Measurements from ENCODE around the gene FBXW7. TPM values are rescaled to one million over a fixed set of nuclear protein-coding genes. Genes with fewer than 3 reads are reported as not detected.
"Not testable (repeated sequence)": the region's sequence is repeated elsewhere in the genome, so short reads cannot be mapped to it uniquely, and the experiment has no call there.

FBXW7 gene
- total RNA-seq, 3 donors from 2014 or later (not counting 1 experiment from before 2014, with no cell fraction given) = 172 to 202 (median 175) TPM

- Histone ChIP-seq H3K4me1 (ENCODE audit: control insufficient read depth, insufficient read depth, low read length) (peaks cover 7% of the 10 kb centered on the region), H3K36me3 (ENCODE audit: control insufficient read depth, insufficient read depth, low read length) (no peaks in the 10 kb centered on the region), H3K27me3 (ENCODE audit: control insufficient read depth, insufficient read depth, low read length) (no peaks in the 10 kb centered on the region), H3K9me3 (ENCODE audit: control insufficient read depth, insufficient read depth, low read length) (no peaks in the 10 kb centered on the region), H3K27ac (ENCODE audit: low read length) (no peak overlapping the region), H3K4me3 (ENCODE audit: low read length) (no peak overlapping the region)
- DNase-seq = no peak
- Mint-ChIP-seq H3K4me3 (no peak overlapping the region), H3K36me3 (no peaks in the 10 kb centered on the region), H3K27me3 (ENCODE audit: low read depth in 2 of 2) (no peaks in the 10 kb centered on the region), H3K9me3 (no peaks in the 10 kb centered on the region), H3K4me1 (peaks cover 10 to 23% of the 10 kb centered on the region in 2 donors), H3K27ac (no peak overlapping the region)
- intact Hi-C loops (cut with micrococcal nuclease) = no loop called here
- ATAC-seq = no peak
- 82% methylated on average over 3 of the region's 3 CpGs for WGBS (ENCODE audit: insufficient coverage)
- TF ChIP-seq, protein P1, sequence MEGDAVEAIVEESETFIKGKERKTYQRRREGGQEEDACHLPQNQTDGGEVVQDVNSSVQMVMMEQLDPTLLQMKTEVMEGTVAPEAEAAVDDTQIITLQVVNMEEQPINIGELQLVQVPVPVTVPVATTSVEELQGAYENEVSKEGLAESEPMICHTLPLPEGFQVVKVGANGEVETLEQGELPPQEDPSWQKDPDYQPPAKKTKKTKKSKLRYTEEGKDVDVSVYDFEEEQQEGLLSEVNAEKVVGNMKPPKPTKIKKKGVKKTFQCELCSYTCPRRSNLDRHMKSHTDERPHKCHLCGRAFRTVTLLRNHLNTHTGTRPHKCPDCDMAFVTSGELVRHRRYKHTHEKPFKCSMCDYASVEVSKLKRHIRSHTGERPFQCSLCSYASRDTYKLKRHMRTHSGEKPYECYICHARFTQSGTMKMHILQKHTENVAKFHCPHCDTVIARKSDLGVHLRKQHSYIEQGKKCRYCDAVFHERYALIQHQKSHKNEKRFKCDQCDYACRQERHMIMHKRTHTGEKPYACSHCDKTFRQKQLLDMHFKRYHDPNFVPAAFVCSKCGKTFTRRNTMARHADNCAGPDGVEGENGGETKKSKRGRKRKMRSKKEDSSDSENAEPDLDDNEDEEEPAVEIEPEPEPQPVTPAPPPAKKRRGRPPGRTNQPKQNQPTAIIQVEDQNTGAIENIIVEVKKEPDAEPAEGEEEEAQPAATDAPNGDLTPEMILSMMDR (IDR thresholded peaks at IDR 0.05) = no peak
Measured at GRCh38 chr4:152556834-152557233, 20.9 kb upstream of the FBXW7 start.

DNA sequence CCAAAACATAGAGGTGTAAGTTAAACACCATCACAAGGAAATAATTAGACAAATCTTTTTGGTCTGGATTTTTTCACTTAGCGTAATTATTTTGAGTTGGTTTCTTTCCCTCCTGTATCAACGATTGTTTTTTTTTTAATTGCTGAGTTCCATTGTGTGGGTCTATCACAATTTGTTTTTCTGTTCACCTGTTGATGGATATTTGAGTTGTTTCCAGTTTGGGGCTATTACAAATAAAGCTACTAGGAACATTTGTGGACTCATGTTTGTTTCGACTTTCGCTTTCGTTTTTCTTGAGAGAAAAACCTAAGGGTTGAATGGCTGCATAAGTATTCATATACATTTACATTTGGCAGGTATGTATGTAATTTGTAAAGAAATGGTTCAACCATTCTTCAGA lies 20.4 kb upstream of the FBXW7 start:
- peaks cover 7% of the 10 kb centered on the region for H3K4me1 ChIP-seq (ENCODE audit: control insufficient read depth, insufficient read depth, low read length)
- DNase-seq (peak in 1 of 2 donors; percentile 42), ATAC-seq (no peak)
- no peak overlapping the region for H3K4me3 ChIP-seq (ENCODE audit: low read length)
- no peaks in the 10 kb centered on the region for H3K9me3 ChIP-seq (ENCODE audit: control insufficient read depth, insufficient read depth, low read length)
- Mint-ChIP-seq H3K9me3 (no peaks in the 10 kb centered on the region), H3K4me1 (peaks cover 10 to 23% of the 10 kb centered on the region in 2 donors), H3K4me3 (no peak overlapping the region), H3K27me3 (ENCODE audit: low read depth in 2 of 2) (no peaks in the 10 kb centered on the region), H3K27ac (no peak overlapping the region), H3K36me3 (no peaks in the 10 kb centered on the region)
- TF ChIP-seq, protein P1 (IDR thresholded peaks at IDR 0.05) = no peak
- no peaks in the 10 kb centered on the region for H3K36me3 ChIP-seq (ENCODE audit: control insufficient read depth, insufficient read depth, low read length)
- no peak overlapping the region for H3K27ac ChIP-seq (ENCODE audit: low read length)
- H3K27me3 ChIP-seq (ENCODE audit: control insufficient read depth, insufficient read depth, low read length) = no peaks in the 10 kb centered on the region
- WGBS (ENCODE audit: insufficient coverage) = 93% methylated on average over 2 of the region's 5 CpGs
- intact Hi-C loops (cut with micrococcal nuclease) = no loop called here

- peaks cover 10 to 23% of the 10 kb centered on the region in 2 donors for H3K4me1 Mint-ChIP-seq
- H3K36me3 ChIP-seq (ENCODE audit: control insufficient read depth, insufficient read depth, low read length) = no peaks in the 10 kb centered on the region
- no peaks in the 10 kb centered on the region for H3K27me3 Mint-ChIP-seq (ENCODE audit: low read depth in 2 of 2)
- H3K27me3 ChIP-seq (ENCODE audit: control insufficient read depth, insufficient read depth, low read length) = no peaks in the 10 kb centered on the region
- no peak overlapping the region for H3K27ac Mint-ChIP-seq
- H3K4me3 Mint-ChIP-seq = no peak overlapping the region
- H3K36me3 Mint-ChIP-seq = no peaks in the 10 kb centered on the region
- peak in 1 of 2 donors; percentile 17 for DNase-seq
- 93% methylated on average over 2 of the region's 2 CpGs for WGBS (ENCODE audit: insufficient coverage)
- H3K9me3 Mint-ChIP-seq = no peaks in the 10 kb centered on the region
- H3K4me1 ChIP-seq (ENCODE audit: control insufficient read depth, insufficient read depth, low read length) = peaks cover 7% of the 10 kb centered on the region
- H3K27ac ChIP-seq (ENCODE audit: low read length) = peak overlapping the region; percentile 17
- intact Hi-C loops (cut with micrococcal nuclease) = no loop called here
- no peaks in the 10 kb centered on the region for H3K9me3 ChIP-seq (ENCODE audit: control insufficient read depth, insufficient read depth, low read length)
- ATAC-seq = no peak
- no peak overlapping the region for H3K4me3 ChIP-seq (ENCODE audit: low read length)
- TF ChIP-seq, protein P1 (IDR thresholded peaks at IDR 0.05) = no peak
Measured at GRCh38 chr4:152554742-152555141, 18.9 kb upstream of the FBXW7 start.

- intact Hi-C loops (cut with micrococcal nuclease); H3K27me3 ChIP-seq (ENCODE audit: control insufficient read depth, insufficient read depth, low read length); H3K4me1 ChIP-seq (ENCODE audit: control insufficient read depth, insufficient read depth, low read length); H3K36me3 ChIP-seq (ENCODE audit: control insufficient read depth, insufficient read depth, low read length); H3K27ac ChIP-seq (ENCODE audit: low read length); H3K36me3 Mint-ChIP-seq; H3K9me3 Mint-ChIP-seq; H3K9me3 ChIP-seq (ENCODE audit: control insufficient read depth, insufficient read depth, low read length); DNase-seq; H3K27me3 Mint-ChIP-seq (ENCODE audit: low read depth in 2 of 2); ATAC-seq; H3K4me3 Mint-ChIP-seq; H3K4me3 ChIP-seq (ENCODE audit: low read length); H3K27ac Mint-ChIP-seq: not testable (repeated sequence)
- H3K4me1 Mint-ChIP-seq = peaks cover 12 to 14% of the 10 kb centered on the region in 2 donors
- WGBS (ENCODE audit: insufficient coverage) = 100% methylated on average over 1 of the region's 2 CpGs
Measured at GRCh38 chr4:152550687-152551086, 14.8 kb upstream of the FBXW7 start.
